ENCODE measurements around the gene L3MBTL3. TPM values are rescaled to one million over a fixed set of nuclear protein-coding genes. Genes with fewer than 3 reads are reported as not detected.

The L3MBTL3 gene
- total and polyA plus RNA-seq, 10 of the 15 experiments (the other 5 are each of a cell fraction or from before 2014, with no cell fraction given): 0.71 to 9.4 (median 6.2) TPM

DNA sequence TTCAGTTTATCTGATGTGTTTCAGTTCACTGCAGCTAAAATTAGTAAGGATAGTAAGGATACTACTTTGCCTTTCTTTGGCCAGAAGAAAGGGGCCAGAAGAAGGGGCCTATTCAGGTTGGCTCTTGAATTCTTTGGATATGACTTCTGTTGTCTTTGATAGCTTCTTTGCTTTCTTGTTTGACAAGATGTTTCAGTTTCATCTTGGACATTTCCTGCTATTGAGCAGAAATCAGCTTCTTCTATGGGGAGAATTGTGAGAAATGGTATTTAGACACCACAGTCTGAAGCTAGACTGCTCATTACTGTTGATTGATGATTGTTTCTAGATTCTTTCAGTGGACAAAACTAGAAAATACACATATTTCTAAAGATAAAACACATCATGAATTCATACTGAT lies 23.2 kb downstream of the L3MBTL3 start (continued):
- TF ChIP-seq, protein P1, sequence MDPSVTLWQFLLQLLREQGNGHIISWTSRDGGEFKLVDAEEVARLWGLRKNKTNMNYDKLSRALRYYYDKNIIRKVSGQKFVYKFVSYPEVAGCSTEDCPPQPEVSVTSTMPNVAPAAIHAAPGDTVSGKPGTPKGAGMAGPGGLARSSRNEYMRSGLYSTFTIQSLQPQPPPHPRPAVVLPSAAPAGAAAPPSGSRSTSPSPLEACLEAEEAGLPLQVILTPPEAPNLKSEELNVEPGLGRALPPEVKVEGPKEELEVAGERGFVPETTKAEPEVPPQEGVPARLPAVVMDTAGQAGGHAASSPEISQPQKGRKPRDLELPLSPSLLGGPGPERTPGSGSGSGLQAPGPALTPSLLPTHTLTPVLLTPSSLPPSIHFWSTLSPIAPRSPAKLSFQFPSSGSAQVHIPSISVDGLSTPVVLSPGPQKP (IDR thresholded peaks at IDR 0.05; ENCODE audit: low read depth, low read length): no peak
- TF ChIP-seq BMI1 (IDR thresholded peaks at IDR 0.05; ENCODE audit: borderline replicate concordance) (no peak), SMC3 (IDR thresholded peaks at IDR 0.05; ENCODE audit: borderline replicate concordance, low read length) (no peak), TBL1XR1 (IDR thresholded peaks at IDR 0.05; ENCODE audit: low read depth, low read length) (no peak)

DNA sequence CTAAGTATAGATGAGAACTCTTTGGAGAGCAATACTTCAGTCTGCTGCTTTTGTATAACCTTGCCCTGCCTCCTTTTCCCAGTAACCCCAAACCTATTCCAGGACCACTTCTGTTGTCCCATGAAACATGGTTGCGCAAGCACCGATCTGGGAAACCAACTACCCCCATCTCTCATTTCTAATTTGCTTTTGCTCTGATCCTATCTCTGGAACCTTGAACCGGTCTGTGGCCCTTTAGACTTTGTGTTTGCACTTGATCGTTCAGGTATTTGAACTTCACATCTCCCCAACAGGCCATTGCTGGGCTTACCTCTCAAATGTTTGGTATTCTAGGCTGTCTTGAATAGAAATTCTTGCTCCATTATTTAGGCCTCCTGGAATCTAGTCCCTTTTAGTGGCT lies 25.0 kb downstream of the L3MBTL3 start:
- no peaks in the 10 kb centered on the region for H3K27me3 ChIP-seq (replicated peaks in 1 of 2; ENCODE audit: control insufficient read depth in 2 of 2, insufficient read depth in 2 of 2, low read length in 1 of 2)
- whole genome bisulfite sequencing (ENCODE audit: insufficient coverage, insufficient replicate concordance, low lambda C conversion rate, missing lambda C conversion rate): 98% methylated on average over 4 of the region's 4 CpGs
- SMC1A ChIA-PET (ENCODE audit: uncharacterized antibody, unreplicated experiment): no interaction called here
- no peak overlapping the region for H2AFZ ChIP-seq (ENCODE audit: control insufficient read depth, low read depth, low read length)
- H3K4me3 ChIP-seq: no peak overlapping the region
- H4K20me1 ChIP-seq (ENCODE audit: control insufficient read depth, insufficient read depth): no peaks in the 10 kb centered on the region
- H3K9ac ChIP-seq (ENCODE audit: control insufficient read depth, insufficient read depth, low read length): no peak overlapping the region
- no peak overlapping the region for H3K4me2 ChIP-seq (ENCODE audit: control insufficient read depth, insufficient read depth)
- no peak overlapping the region for H3K27ac ChIP-seq (ENCODE audit: control insufficient read depth, insufficient read depth)
- peaks cover 3% of the 10 kb centered on the region for H3K4me1 ChIP-seq (ENCODE audit: control insufficient read depth, insufficient read depth, low read length)
- intact Hi-C loops (cut with micrococcal nuclease; ENCODE audit: unreplicated experiment): loop anchor here (5.0 to 10.0 kb wide), 2 partner anchors 239 to 801 kb away; no protein-coding TSS in a partner anchor
- POLR2A ChIA-PET: no interaction called here
- ATAC-seq: no peak
- H3K79me2 ChIP-seq (ENCODE audit: control insufficient read depth, insufficient read depth, low read length): no peaks in the 10 kb centered on the region
- BruUV-seq (replicated peaks): no TSS peak
- H3K9me3 ChIP-seq (replicated peaks; ENCODE audit: control insufficient read depth, insufficient read depth, low read length): no peaks in the 10 kb centered on the region
- in situ Hi-C loops (cut with MboI): no loop called here
- no peak for DNase-seq (ENCODE audit: low read depth, low spot score)
- FAIRE-seq: no peak
- CTCF ChIA-PET: interaction anchor here (1.0 kb wide), 1 partner anchor 655 kb away, joined by 4 read pairs; no protein-coding TSS in a partner anchor
- no peaks in the 10 kb centered on the region; a peak in 2 of 4 replicates for H3K36me3 ChIP-seq (ENCODE audit: control insufficient read depth in 2 of 2, insufficient read depth in 2 of 2, low read length in 1 of 2)
- RAD21 ChIA-PET (ENCODE audit: unreplicated experiment): no interaction called here
- TF ChIP-seq KAT2A (conservative IDR thresholded peaks at IDR 0.05; ENCODE audit: control insufficient read depth, low read depth, low read length): no peak
- TF ChIP-seq, protein P2, sequence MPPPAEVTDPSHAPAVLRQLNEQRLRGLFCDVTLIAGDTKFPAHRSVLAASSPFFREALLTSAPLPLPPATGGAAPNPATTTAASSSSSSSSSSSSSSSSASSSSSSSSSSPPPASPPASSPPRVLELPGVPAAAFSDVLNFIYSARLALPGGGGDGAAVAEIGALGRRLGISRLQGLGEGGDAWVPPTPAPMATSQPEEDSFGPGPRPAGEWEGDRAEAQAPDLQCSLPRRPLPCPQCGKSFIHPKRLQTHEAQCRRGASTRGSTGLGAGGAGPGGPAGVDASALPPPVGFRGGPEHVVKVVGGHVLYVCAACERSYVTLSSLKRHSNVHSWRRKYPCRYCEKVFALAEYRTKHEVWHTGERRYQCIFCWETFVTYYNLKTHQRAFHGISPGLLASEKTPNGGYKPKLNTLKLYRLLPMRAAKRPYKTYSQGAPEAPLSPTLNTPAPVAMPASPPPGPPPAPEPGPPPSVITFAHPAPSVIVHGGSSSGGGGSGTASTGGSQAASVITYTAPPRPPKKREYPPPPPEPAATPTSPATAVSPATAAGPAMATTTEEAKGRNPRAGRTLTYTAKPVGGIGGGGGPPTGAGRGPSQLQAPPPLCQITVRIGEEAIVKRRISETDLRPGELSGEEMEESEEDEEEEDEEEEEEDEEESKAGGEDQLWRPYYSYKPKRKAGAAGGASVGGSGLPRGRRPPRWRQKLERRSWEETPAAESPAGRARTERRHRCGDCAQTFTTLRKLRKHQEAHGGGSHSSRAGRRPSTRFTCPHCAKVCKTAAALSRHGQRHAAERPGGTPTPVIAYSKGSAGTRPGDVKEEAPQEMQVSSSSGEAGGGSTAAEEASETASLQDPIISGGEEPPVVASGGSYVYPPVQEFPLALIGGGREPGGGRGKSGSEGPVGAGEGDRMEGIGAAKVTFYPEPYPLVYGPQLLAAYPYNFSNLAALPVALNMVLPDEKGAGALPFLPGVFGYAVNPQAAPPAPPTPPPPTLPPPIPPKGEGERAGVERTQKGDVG (CRISPR knock-in tag; IDR thresholded peaks at IDR 0.05): no peak
- TF ChIP-seq PAX5 (IDR thresholded peaks at IDR 0.05; ENCODE audit: borderline replicate concordance, low read depth, low read length): no peak
- no peak for TF ChIP-seq JUND (IDR thresholded peaks at IDR 0.05; ENCODE audit: low read depth, low read length)
- TF ChIP-seq MTA3 (IDR thresholded peaks at IDR 0.05; ENCODE audit: borderline replicate concordance, low read length): no peak
- TF ChIP-seq BHLHE40 (IDR thresholded peaks at IDR 0.05; ENCODE audit: borderline replicate concordance in 1 of 2, low read depth in 2 of 2, low read length in 1 of 2): no peak
- no peak for TF ChIP-seq WRNIP1 (IDR thresholded peaks at IDR 0.05; ENCODE audit: borderline replicate concordance, low read depth, low read length)
- no peak for TF ChIP-seq ETV6 (conservative IDR thresholded peaks at IDR 0.05 in 1 of 2, IDR thresholded peaks at IDR 0.05 in 1 of 2; ENCODE audit: borderline replicate concordance in 1 of 2, low read depth in 1 of 2)
- TF ChIP-seq TCF7 (IDR thresholded peaks at IDR 0.05; ENCODE audit: borderline replicate concordance): no peak
- no peak for TF ChIP-seq SPI1 (IDR thresholded peaks at IDR 0.05; ENCODE audit: borderline replicate concordance, insufficient read depth, low read depth, low read length)
- TF ChIP-seq, protein P3, sequence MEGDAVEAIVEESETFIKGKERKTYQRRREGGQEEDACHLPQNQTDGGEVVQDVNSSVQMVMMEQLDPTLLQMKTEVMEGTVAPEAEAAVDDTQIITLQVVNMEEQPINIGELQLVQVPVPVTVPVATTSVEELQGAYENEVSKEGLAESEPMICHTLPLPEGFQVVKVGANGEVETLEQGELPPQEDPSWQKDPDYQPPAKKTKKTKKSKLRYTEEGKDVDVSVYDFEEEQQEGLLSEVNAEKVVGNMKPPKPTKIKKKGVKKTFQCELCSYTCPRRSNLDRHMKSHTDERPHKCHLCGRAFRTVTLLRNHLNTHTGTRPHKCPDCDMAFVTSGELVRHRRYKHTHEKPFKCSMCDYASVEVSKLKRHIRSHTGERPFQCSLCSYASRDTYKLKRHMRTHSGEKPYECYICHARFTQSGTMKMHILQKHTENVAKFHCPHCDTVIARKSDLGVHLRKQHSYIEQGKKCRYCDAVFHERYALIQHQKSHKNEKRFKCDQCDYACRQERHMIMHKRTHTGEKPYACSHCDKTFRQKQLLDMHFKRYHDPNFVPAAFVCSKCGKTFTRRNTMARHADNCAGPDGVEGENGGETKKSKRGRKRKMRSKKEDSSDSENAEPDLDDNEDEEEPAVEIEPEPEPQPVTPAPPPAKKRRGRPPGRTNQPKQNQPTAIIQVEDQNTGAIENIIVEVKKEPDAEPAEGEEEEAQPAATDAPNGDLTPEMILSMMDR (IDR thresholded peaks at IDR 0.05 in 2 of 3, conservative IDR thresholded peaks at IDR 0.05 in 1 of 3; ENCODE audit: control insufficient read depth in 2 of 3, extremely low read depth in 1 of 3, insufficient read depth in 1 of 3, low read depth in 3 of 3, low read length in 3 of 3): no peak
- TF ChIP-seq SREBF1 (IDR thresholded peaks at IDR 0.05; ENCODE audit: low read length): no peak
- no peak for TF ChIP-seq EP300 (IDR thresholded peaks at IDR 0.05; ENCODE audit: borderline replicate concordance in 1 of 2, control insufficient read depth in 1 of 2, low read depth in 2 of 2, low read length in 2 of 2)
